ENCODE data around the gene WDR55. TPM values are rescaled to one million over a fixed set of nuclear protein-coding genes. Genes with fewer than 3 reads are reported as not detected.
"Not testable (repeated sequence)": the region's sequence is repeated elsewhere in the genome, so short reads cannot be mapped to it uniquely, and the experiment has no call there.

The WDR55 gene
- total and polyA plus RNA-seq, 2 of the 8 experiments (the other 6 are each of a cell fraction or from before 2014, with no cell fraction given): 15.3 to 22.7 TPM

GRCh38 chr5:140720738-140721137, 56.0 kb downstream of the WDR55 start:
- Histone ChIP-seq H3K4me2 (ENCODE audit: insufficient read depth in 1 of 2, low read depth in 2 of 2, low read length in 2 of 2) (0 out of 4 replicates have a peak overlapping the region, but pooled peaks of 1 of the 2 experiments have one; percentile 25), H2BK12ac (ENCODE audit: low read depth, low read length) (0 out of 2 replicates have a peak overlapping the region, but pooled peaks have one; percentile 9)
- FAIRE-seq; H2BK20ac ChIP-seq (ENCODE audit: low read length); H4K5ac ChIP-seq (ENCODE audit: insufficient read length, low read depth, low read length); H3K79me1 ChIP-seq (ENCODE audit: low read depth, low read length); H2AFZ ChIP-seq (ENCODE audit: low read length); H4K8ac ChIP-seq (ENCODE audit: extremely low read depth, insufficient read depth, low read length); H3K79me2 ChIP-seq (ENCODE audit: control insufficient read depth in 1 of 2, insufficient read depth in 2 of 2, low read length in 2 of 2); H4K20me1 ChIP-seq (replicated peaks in 1 of 2; ENCODE audit: control insufficient read depth in 1 of 2, insufficient read depth in 2 of 2, low read length in 2 of 2); H3K9me3 ChIP-seq (ENCODE audit: insufficient read depth in 2 of 2, low read depth in 1 of 2, low read length in 1 of 2); DNase-seq (ENCODE audit: low read depth in 1 of 2, low spot score in 2 of 2); H3K27me3 ChIP-seq (replicated peaks in 1 of 4; ENCODE audit: control insufficient read depth in 3 of 4, extremely low read depth in 1 of 4, insufficient read depth in 3 of 4, low read length in 3 of 4); H2BK15ac ChIP-seq (ENCODE audit: low read length); H3K14ac ChIP-seq (ENCODE audit: insufficient read length); H3K4ac ChIP-seq (replicated peaks; ENCODE audit: insufficient read length, low read depth, low read length); H3K23me2 ChIP-seq (ENCODE audit: low read depth, low read length); H3K9ac ChIP-seq (replicated peaks in 1 of 4; ENCODE audit: extremely low read depth in 1 of 4, low read depth in 3 of 4, low read length in 3 of 4); H3K23ac ChIP-seq (ENCODE audit: insufficient read length); H4K91ac ChIP-seq (replicated peaks; ENCODE audit: insufficient read length, low read length); H3K56ac ChIP-seq (replicated peaks; ENCODE audit: insufficient read length, low read depth, low read length); H2AK5ac ChIP-seq (ENCODE audit: low read depth, low read length); H3K36me3 ChIP-seq (ENCODE audit: control insufficient read depth in 2 of 4, insufficient read depth in 4 of 4, low read length in 3 of 4); H2BK5ac ChIP-seq (ENCODE audit: low read depth, low read length); H3K27ac ChIP-seq (ENCODE audit: low read depth, low read length); H2BK120ac ChIP-seq (replicated peaks; ENCODE audit: low read depth, low read length); H3K18ac ChIP-seq (ENCODE audit: extremely low read depth, low read length); H3K4me1 ChIP-seq (replicated peaks in 1 of 4; ENCODE audit: control insufficient read depth in 3 of 4, insufficient read depth in 4 of 4, low read length in 3 of 4); H3K4me3 ChIP-seq (ENCODE audit: extremely low read depth in 1 of 4, insufficient read depth in 2 of 4, low read depth in 3 of 4, low read length in 4 of 4): not testable (repeated sequence)
- ChIA-PET POLR2A (ENCODE audit: partially characterized antibody) (interaction anchor here (1.0 to 1.9 kb wide), 3 partner anchors 10 to 174 kb away, joined by 3 to 4 read pairs (median 3); partner anchors contain the start of gene EIF4EBP3), CTCF (ENCODE audit: partially characterized antibody) (interaction anchor here (0.7 to 2.0 kb wide), 13 partner anchors 11 to 216 kb away, joined by 3 to 5 read pairs (median 4); partner anchors contain the start of genes EIF4EBP3, IK, NDUFA2 and PCDHA1)
- WGBS, 2 experiments (ENCODE audit: extremely low coverage in 1 of 2, insufficient coverage in 1 of 2, insufficient read length in 1 of 2, insufficient replicate concordance in 2 of 2, low coverage in 1 of 2, low lambda C conversion rate in 2 of 2, missing lambda C conversion rate in 1 of 2): 75% methylated on average over 6 of the region's 6 CpGs; no CpG with 5 or more reads in 1 of the 2 experiments

GRCh38 chr5:140721395-140721794, 56.7 kb downstream of the WDR55 start:
- not testable (repeated sequence) for H3K27me3 ChIP-seq (replicated peaks in 1 of 4; ENCODE audit: control insufficient read depth in 3 of 4, extremely low read depth in 1 of 4, insufficient read depth in 3 of 4, low read length in 3 of 4); H4K20me1 ChIP-seq (replicated peaks in 1 of 2; ENCODE audit: control insufficient read depth in 1 of 2, insufficient read depth in 2 of 2, low read length in 2 of 2); FAIRE-seq; H3K18ac ChIP-seq (ENCODE audit: extremely low read depth, low read length); H2AK5ac ChIP-seq (ENCODE audit: low read depth, low read length); H3K9ac ChIP-seq (replicated peaks in 1 of 4; ENCODE audit: extremely low read depth in 1 of 4, low read depth in 3 of 4, low read length in 3 of 4); H2BK120ac ChIP-seq (replicated peaks; ENCODE audit: low read depth, low read length); H4K8ac ChIP-seq (ENCODE audit: extremely low read depth, insufficient read depth, low read length); H3K79me2 ChIP-seq (ENCODE audit: control insufficient read depth in 1 of 2, insufficient read depth in 2 of 2, low read length in 2 of 2); H2BK20ac ChIP-seq (ENCODE audit: low read length); H4K91ac ChIP-seq (replicated peaks; ENCODE audit: insufficient read length, low read length); H3K4me2 ChIP-seq (ENCODE audit: insufficient read depth in 1 of 2, low read depth in 2 of 2, low read length in 2 of 2); H3K14ac ChIP-seq (ENCODE audit: insufficient read length); H3K4me1 ChIP-seq (replicated peaks in 1 of 4; ENCODE audit: control insufficient read depth in 3 of 4, insufficient read depth in 4 of 4, low read length in 3 of 4); H2BK5ac ChIP-seq (ENCODE audit: low read depth, low read length); H3K56ac ChIP-seq (replicated peaks; ENCODE audit: insufficient read length, low read depth, low read length); H3K4me3 ChIP-seq (ENCODE audit: extremely low read depth in 1 of 4, insufficient read depth in 2 of 4, low read depth in 3 of 4, low read length in 4 of 4); H3K23me2 ChIP-seq (ENCODE audit: low read depth, low read length); H2BK12ac ChIP-seq (ENCODE audit: low read depth, low read length); H3K79me1 ChIP-seq (ENCODE audit: low read depth, low read length); H3K23ac ChIP-seq (ENCODE audit: insufficient read length); H2BK15ac ChIP-seq (ENCODE audit: low read length); H4K5ac ChIP-seq (ENCODE audit: insufficient read length, low read depth, low read length); H3K27ac ChIP-seq (ENCODE audit: low read depth, low read length); H3K4ac ChIP-seq (replicated peaks; ENCODE audit: insufficient read length, low read depth, low read length); H3K36me3 ChIP-seq (ENCODE audit: control insufficient read depth in 2 of 4, insufficient read depth in 4 of 4, low read length in 3 of 4); H2AFZ ChIP-seq (ENCODE audit: low read length); H3K9me3 ChIP-seq (ENCODE audit: insufficient read depth in 2 of 2, low read depth in 1 of 2, low read length in 1 of 2); DNase-seq (ENCODE audit: low read depth in 1 of 2, low spot score in 2 of 2)
- ChIA-PET CTCF (ENCODE audit: partially characterized antibody) (interaction anchor here (0.8 to 1.8 kb wide), 7 partner anchors 11 to 174 kb away, joined by 3 to 8 read pairs (median 4); partner anchors contain the start of genes EIF4EBP3 and PCDHA1), POLR2A (ENCODE audit: partially characterized antibody) (interaction anchor here (1.4 kb wide), 1 partner anchor 10 kb away, joined by 11 read pairs; no protein-coding TSS in a partner anchor)
- WGBS, 2 experiments (ENCODE audit: extremely low coverage in 1 of 2, insufficient coverage in 1 of 2, insufficient read length in 1 of 2, insufficient replicate concordance in 2 of 2, low coverage in 1 of 2, low lambda C conversion rate in 2 of 2, missing lambda C conversion rate in 1 of 2): 83% methylated on average over 5 of the region's 5 CpGs; no CpG with 5 or more reads in 1 of the 2 experiments

All from H1 (cell line).